Measurements from ENCODE around the gene LRP1B.

- TF ChIP-seq, protein P1, sequence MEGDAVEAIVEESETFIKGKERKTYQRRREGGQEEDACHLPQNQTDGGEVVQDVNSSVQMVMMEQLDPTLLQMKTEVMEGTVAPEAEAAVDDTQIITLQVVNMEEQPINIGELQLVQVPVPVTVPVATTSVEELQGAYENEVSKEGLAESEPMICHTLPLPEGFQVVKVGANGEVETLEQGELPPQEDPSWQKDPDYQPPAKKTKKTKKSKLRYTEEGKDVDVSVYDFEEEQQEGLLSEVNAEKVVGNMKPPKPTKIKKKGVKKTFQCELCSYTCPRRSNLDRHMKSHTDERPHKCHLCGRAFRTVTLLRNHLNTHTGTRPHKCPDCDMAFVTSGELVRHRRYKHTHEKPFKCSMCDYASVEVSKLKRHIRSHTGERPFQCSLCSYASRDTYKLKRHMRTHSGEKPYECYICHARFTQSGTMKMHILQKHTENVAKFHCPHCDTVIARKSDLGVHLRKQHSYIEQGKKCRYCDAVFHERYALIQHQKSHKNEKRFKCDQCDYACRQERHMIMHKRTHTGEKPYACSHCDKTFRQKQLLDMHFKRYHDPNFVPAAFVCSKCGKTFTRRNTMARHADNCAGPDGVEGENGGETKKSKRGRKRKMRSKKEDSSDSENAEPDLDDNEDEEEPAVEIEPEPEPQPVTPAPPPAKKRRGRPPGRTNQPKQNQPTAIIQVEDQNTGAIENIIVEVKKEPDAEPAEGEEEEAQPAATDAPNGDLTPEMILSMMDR (IDR thresholded peaks at IDR 0.05): no peak
- no peak for TF ChIP-seq ZFX (IDR thresholded peaks at IDR 0.05; ENCODE audit: borderline replicate concordance)
Observed at GRCh38 chr2:141475801-141476200, 655.0 kb downstream of the LRP1B start.
